SH-SY5Y (cell line): ENCODE data around the gene TNPO2.

Source experiments
- GATA2 ChIP-seq: IDR thresholded peaks from 2 replicates; pipeline ENCODE4 v1.6.1; 2011; ENCODE audit warnings: mild to moderate bottlenecking, low read depth, low read length
- GATA3 ChIP-seq: IDR thresholded peaks from 2 replicates; pipeline ENCODE4 v1.6.1; 2011; ENCODE audit warnings: low read depth, mild to moderate bottlenecking, low read length, moderate library complexity

DNA sequence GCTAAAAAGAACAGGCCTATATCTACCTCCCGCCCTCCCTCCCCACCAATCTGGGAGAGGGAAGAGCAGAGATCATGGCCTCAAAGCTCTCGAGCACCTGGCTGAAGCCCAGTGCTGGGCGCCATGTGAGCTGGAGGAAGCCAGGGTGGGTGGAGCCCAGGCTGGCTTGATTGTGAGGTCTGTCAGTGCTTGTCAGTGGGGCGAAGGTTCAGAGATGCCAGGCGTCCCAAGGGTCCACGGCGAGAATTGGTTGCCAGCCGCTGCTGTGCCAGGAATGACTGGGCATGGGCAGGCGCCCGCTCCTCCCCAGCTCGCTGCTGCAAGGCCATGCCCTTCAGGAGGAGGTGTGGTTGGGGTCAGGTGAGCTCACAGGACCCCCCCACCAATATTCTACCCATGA, 39.4 kb upstream of the TNPO2 start:
- TF ChIP-seq GATA3: no peak
- TF ChIP-seq GATA2: no peak
